ENCODE measurements around the gene MCFD2.

- TF ChIP-seq EZH2phosphoT487 (IDR thresholded peaks at IDR 0.05; ENCODE audit: low read depth, severe bottlenecking, unreplicated experiment): no peak
- TF ChIP-seq CTCF (IDR thresholded peaks at IDR 0.05; ENCODE audit: poor library complexity): no peak
Measured at GRCh38 chr2:46929612-46930011, 14.0 kb upstream of the MCFD2 start.
